ENCODE measurements around the gene FAM13A. TPM values are rescaled to one million over a fixed set of nuclear protein-coding genes. Genes with fewer than 3 reads are reported as not detected.

The FAM13A gene
- total and polyA plus RNA-seq, 2 donors (not counting 3 experiments of a cell fraction or from before 2014, with no cell fraction given) = 3.3 to 10.5 TPM

DNA sequence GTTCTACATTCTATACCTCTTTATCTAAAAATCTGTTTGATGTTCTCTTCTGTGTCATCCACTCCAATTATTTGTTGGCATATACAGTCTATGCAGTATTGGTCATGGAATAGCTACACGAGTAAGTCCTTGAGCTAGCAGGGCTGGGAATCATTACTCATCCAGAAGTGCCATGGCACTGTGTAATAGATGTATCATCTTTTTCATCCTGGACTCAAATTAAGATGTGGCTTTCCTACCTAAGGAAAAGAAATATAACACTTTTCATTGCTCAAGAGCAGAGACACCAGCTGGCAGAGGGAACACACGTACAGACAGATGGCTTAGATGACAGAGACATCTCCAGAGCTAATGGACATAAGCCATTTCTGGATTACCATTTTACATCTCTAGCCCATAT, 159.8 kb downstream of the FAM13A start:
- Histone ChIP-seq H3K4me3 (replicated peaks in 1 of 3; ENCODE audit: insufficient read depth in 1 of 3, low read depth in 1 of 3, low read length in 3 of 3) (no peak overlapping the region), H3K9me3 (replicated peaks; ENCODE audit: control insufficient read depth, insufficient read depth, low read length) (no peaks in the 10 kb centered on the region), H3K36me3 (ENCODE audit: control insufficient read depth in 2 of 2, extremely low read depth in 1 of 2, insufficient read depth in 2 of 2, low read length in 2 of 2) (no peaks in the 10 kb centered on the region), H3K27ac (ENCODE audit: insufficient read depth, low read depth, low read length) (no peak overlapping the region), H3K9ac (replicated peaks; ENCODE audit: extremely low read depth, insufficient read depth, low read length) (no peak overlapping the region), H2AFZ (ENCODE audit: low read depth, low read length) (no peak overlapping the region), H3K4me1 (ENCODE audit: control insufficient read depth, extremely low read depth, insufficient read depth, low read length) (no peaks in the 10 kb centered on the region), H3K79me2 (ENCODE audit: control insufficient read depth, insufficient read depth, low read length) (no peaks in the 10 kb centered on the region), H4K20me1 (replicated peaks; ENCODE audit: control insufficient read depth, extremely low read depth, insufficient read depth, low read length) (no peaks in the 10 kb centered on the region), H3K27me3 (ENCODE audit: control insufficient read depth in 2 of 2, insufficient read depth in 2 of 2, low read length in 2 of 2) (no peaks in the 10 kb centered on the region), H3K4me2 (ENCODE audit: insufficient read depth, low read length) (no peak overlapping the region), H3K9me1 (replicated peaks; ENCODE audit: control insufficient read depth, extremely low read depth, insufficient read depth, low read length) (no peaks in the 10 kb centered on the region)
- no peak for TF ChIP-seq FOS (IDR thresholded peaks at IDR 0.05; ENCODE audit: borderline replicate concordance, insufficient read depth, low read length)
- TF ChIP-seq JUN (IDR thresholded peaks at IDR 0.05; ENCODE audit: borderline replicate concordance, insufficient read depth, insufficient read length, low read depth) = no peak
- DNase-seq (ENCODE audit: low read depth, low spot score) (no peak), FAIRE-seq (no peak)
- POLR2A ChIA-PET = no interaction called here
- no TSS peak for BruUV-seq (replicated peaks)
- CTCF ChIA-PET = interaction anchor here (1.7 kb wide), 1 partner anchor 126 kb away, joined by 3 read pairs; no protein-coding TSS in a partner anchor
- dilution Hi-C loops (cut with MboI; ENCODE audit: extremely low pct_ligation_motif_present, low sequenced_read_pairs) (no loop called here), intact Hi-C loops (cut with micrococcal nuclease) (no loop called here)

DNA sequence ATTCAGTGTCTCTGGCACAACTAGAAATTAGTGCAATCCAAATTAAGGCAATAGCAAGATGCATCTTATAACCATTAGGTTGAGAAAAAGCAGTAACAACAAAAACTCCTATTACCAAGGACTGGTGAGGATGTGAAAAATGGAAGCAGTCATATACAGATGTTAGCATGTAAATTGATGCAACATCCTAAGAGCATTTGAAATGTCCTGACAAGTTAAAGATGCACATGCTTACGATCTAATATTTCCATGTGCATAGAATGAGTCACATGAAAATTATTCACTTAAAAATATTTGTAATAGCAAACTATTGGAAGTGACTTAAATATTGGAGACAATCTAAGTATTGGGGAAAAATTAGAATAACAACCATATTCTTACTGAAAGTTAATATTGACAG, 163.0 kb downstream of the FAM13A start:
- Histone ChIP-seq H3K4me3 (replicated peaks in 1 of 3; ENCODE audit: insufficient read depth in 1 of 3, low read depth in 1 of 3, low read length in 3 of 3) (no peak overlapping the region), H3K79me2 (ENCODE audit: control insufficient read depth, insufficient read depth, low read length) (no peaks in the 10 kb centered on the region), H4K20me1 (replicated peaks; ENCODE audit: control insufficient read depth, extremely low read depth, insufficient read depth, low read length) (no peaks in the 10 kb centered on the region), H2AFZ (ENCODE audit: low read depth, low read length) (no peak overlapping the region), H3K9ac (replicated peaks; ENCODE audit: extremely low read depth, insufficient read depth, low read length) (no peak overlapping the region), H3K4me2 (ENCODE audit: insufficient read depth, low read length) (no peak overlapping the region), H3K36me3 (ENCODE audit: control insufficient read depth in 2 of 2, extremely low read depth in 1 of 2, insufficient read depth in 2 of 2, low read length in 2 of 2) (no peaks in the 10 kb centered on the region), H3K27me3 (ENCODE audit: control insufficient read depth in 2 of 2, insufficient read depth in 2 of 2, low read length in 2 of 2) (no peaks in the 10 kb centered on the region), H3K27ac (ENCODE audit: insufficient read depth, low read depth, low read length) (no peak overlapping the region), H3K4me1 (ENCODE audit: control insufficient read depth, extremely low read depth, insufficient read depth, low read length) (no peaks in the 10 kb centered on the region), H3K9me3 (replicated peaks; ENCODE audit: control insufficient read depth, insufficient read depth, low read length) (no peaks in the 10 kb centered on the region), H3K9me1 (replicated peaks; ENCODE audit: control insufficient read depth, extremely low read depth, insufficient read depth, low read length) (no peaks in the 10 kb centered on the region)
- ChIA-PET CTCF (interaction anchor here (1.4 kb wide), 1 partner anchor 130 kb away, joined by 3 read pairs; no protein-coding TSS in a partner anchor), POLR2A (no interaction called here)
- no TSS peak for BruUV-seq (replicated peaks)
- no peak for FAIRE-seq
- DNase-seq (ENCODE audit: low read depth, low spot score) = no peak
- intact Hi-C loops (cut with micrococcal nuclease) = no loop called here
- TF ChIP-seq FOS (IDR thresholded peaks at IDR 0.05; ENCODE audit: borderline replicate concordance, insufficient read depth, low read length) = no peak
- TF ChIP-seq JUN (IDR thresholded peaks at IDR 0.05; ENCODE audit: borderline replicate concordance, insufficient read depth, insufficient read length, low read depth) = no peak
- TF ChIP-seq GATA2 (IDR thresholded peaks at IDR 0.05; ENCODE audit: insufficient read depth, insufficient read length, low read depth, low read length) = no peak
- no peak for TF ChIP-seq MYC (IDR thresholded peaks at IDR 0.05; ENCODE audit: low read depth, low read length)
- TF ChIP-seq POLR2AphosphoS5 (IDR thresholded peaks at IDR 0.05; ENCODE audit: insufficient read depth, low read depth, low read length) = no peak
- TF ChIP-seq EZH2 (IDR thresholded peaks at IDR 0.05; ENCODE audit: borderline replicate concordance, low read depth, low read length, severe bottlenecking) = no peak
- TF ChIP-seq POLR2A (IDR thresholded peaks at IDR 0.05; ENCODE audit: low read depth, low read length) = no peak
- TF ChIP-seq, protein P1, sequence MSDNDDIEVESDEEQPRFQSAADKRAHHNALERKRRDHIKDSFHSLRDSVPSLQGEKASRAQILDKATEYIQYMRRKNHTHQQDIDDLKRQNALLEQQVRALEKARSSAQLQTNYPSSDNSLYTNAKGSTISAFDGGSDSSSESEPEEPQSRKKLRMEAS (IDR thresholded peaks at IDR 0.05; ENCODE audit: insufficient read depth, insufficient read length) = no peak
- TF ChIP-seq, protein P2, sequence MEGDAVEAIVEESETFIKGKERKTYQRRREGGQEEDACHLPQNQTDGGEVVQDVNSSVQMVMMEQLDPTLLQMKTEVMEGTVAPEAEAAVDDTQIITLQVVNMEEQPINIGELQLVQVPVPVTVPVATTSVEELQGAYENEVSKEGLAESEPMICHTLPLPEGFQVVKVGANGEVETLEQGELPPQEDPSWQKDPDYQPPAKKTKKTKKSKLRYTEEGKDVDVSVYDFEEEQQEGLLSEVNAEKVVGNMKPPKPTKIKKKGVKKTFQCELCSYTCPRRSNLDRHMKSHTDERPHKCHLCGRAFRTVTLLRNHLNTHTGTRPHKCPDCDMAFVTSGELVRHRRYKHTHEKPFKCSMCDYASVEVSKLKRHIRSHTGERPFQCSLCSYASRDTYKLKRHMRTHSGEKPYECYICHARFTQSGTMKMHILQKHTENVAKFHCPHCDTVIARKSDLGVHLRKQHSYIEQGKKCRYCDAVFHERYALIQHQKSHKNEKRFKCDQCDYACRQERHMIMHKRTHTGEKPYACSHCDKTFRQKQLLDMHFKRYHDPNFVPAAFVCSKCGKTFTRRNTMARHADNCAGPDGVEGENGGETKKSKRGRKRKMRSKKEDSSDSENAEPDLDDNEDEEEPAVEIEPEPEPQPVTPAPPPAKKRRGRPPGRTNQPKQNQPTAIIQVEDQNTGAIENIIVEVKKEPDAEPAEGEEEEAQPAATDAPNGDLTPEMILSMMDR (IDR thresholded peaks at IDR 0.05; ENCODE audit: extremely low read depth in 1 of 2, insufficient read depth in 1 of 2, low read depth in 1 of 2, low read length in 2 of 2) = no peak
- dilution Hi-C loops (cut with MboI; ENCODE audit: extremely low pct_ligation_motif_present, low sequenced_read_pairs) = no loop called here
